Heart left ventricle (tissue), 16 donors: Measurements from ENCODE around the gene HOXA2. TPM values are rescaled to one million over a fixed set of nuclear protein-coding genes. Genes with fewer than 3 reads are reported as not detected.
A peak's percentile ranks its signal among the peaks of the same experiment; 100 is the strongest.

ENCODE experiments used
- ATAC-seq, 4 donors: fragments of 200-7000 bp; cut with Tn5 transposase; one replicate each; pipeline ENCODE4 v1.9.1; 2020 to 2022; ENCODE audit warnings: moderate library complexity in 4 of 4, mild to moderate bottlenecking in 3 of 4, moderate number of reproducible peaks in 1 of 4
- DNase-seq, 5 donors: peaks; one replicate each; pipeline ENCODE4 v3.0.0-alpha.2; 2020
- H3K27ac ChIP-seq, 12 donors: fragments of 200-600 bp; sonication (generic) in 4 of 12; one replicate each; pipeline versions ENCODE4 v1.5.0 to v1.8.0; 2016 to 2022; ENCODE audit warnings: mild to moderate bottlenecking in 2 of 12
- H3K27me3 ChIP-seq, 9 donors: fragments of 200-600 bp; sonication (generic) in 2 of 9; one replicate each; pipeline versions ENCODE4 v1.5.1 to v1.8.0; 2016 to 2022; ENCODE audit warnings: mild to moderate bottlenecking in 3 of 9
- H3K36me3 ChIP-seq, 9 donors: fragments of 200-600 bp; sonication (generic) in 2 of 9; one replicate each; pipeline versions ENCODE4 v1.5.0 to v1.8.0; 2018 to 2022; ENCODE audit warnings: mild to moderate bottlenecking in 2 of 9
- H3K4me1 ChIP-seq, 12 donors: fragments of 200-600 bp; sonication (generic) in 4 of 12; one replicate each; pipeline versions ENCODE4 v1.5.0 to v1.8.0; 2016 to 2022; ENCODE audit warnings: mild to moderate bottlenecking in 3 of 12
- H3K4me3 ChIP-seq, 12 donors: fragments of 200-600 bp; sonication (generic) in 4 of 12; one replicate each; pipeline versions ENCODE4 v1.5.0 to v1.8.0; 2017 to 2022; ENCODE audit warnings: mild to moderate bottlenecking in 9 of 12, moderate library complexity in 4 of 12
- H3K9me3 ChIP-seq, 12 donors: fragments of 200-600 bp; sonication (generic) in 4 of 12; one replicate each; pipeline versions ENCODE4 v1.5.0 to v1.8.0; 2016 to 2022; ENCODE audit warnings: mild to moderate bottlenecking in 1 of 12
- CTCF ChIP-seq, 12 donors: fragments of 200-600 bp; sonication (generic) in 4 of 12; IDR thresholded peaks; one replicate each; pipeline versions ENCODE4 v1.5.0 to v1.8.0; 2018 to 2022; ENCODE audit warnings: antibody characterized with exemption in 12 of 12, mild to moderate bottlenecking in 5 of 12
- POLR2A ChIP-seq, 2 donors: fragments of 450-650 bp; IDR thresholded peaks; one replicate each; pipeline ENCODE4 v1.6.1; 2017; ENCODE audit warnings: antibody characterized with exemption in 2 of 2, mild to moderate bottlenecking in 2 of 2, moderate library complexity in 2 of 2
- WGBS, 4 donors: extraction: QIAGEN DNeasy Blood & Tissue Kit in 2 of 4; methylation state at CpG; one replicate each; pipeline versions ENCODE4 v1.1.5 to v1.1.7; 2013 to 2018; 5-methylcytosine and 5-hydroxymethylcytosine counted together
- intact Hi-C, 10 donors: fragments of 100-400 bp; cut with DNase I; formaldehyde crosslinking; loops; one replicate each; pipeline versions ENCODE4 v1.11.1 to v1.14.2; 2022
- polyA plus RNA-seq, 2 donors: library from polyadenylated mRNA; stranded (reverse); fragments of 200-250 nt; gene quantifications; one replicate each; pipeline ENCODE4 v1.2.3, GENCODE V29; 2013
- total RNA-seq, 9 donors: library from RNA; depleted of rRNA in 2 of 9; stranded (reverse); fragments of >200 nt in 2 of 9; fragmentation: NEBNext Ultra II Directional in 3 of 9; extraction: Animal tissue kit (Norgen Biotek cat#: 25700) in 3 of 9; gene quantifications; one replicate each; pipeline versions ENCODE4 v1.1.0 to v1.2.4, GENCODE V29; 2016 to 2023
- donor health status: ischemic (EF 13 %, LVEDD 7.1; RV severe dilation, severe dysfunction).
- donor health status: healthy with polysubstance abuse.
- donor health status: DM: no; HTN: yes; CAD: no.
- donor health status: DM: no; HTN: no; CAD: no.
- donor health status: ischemic (EF 25% LVEDD 6.9; RV normal size, moderate dysfunction).
- donor health status: ischemic (EF 25% LVEDD 5.7; RV mildly dilated, moderate dysfunction).
- donor health status: healthy.
- donor health status: DM: yes; HTN: yes; CAD: no.
- donor health status: ischemic (EF 35%, LVEDD 5.7; RV mildly dilated, moderate dysfunction).
- donor health status: nonischemic (EF 11% LVEDD 7.7; RV severe dilation, severe dysfunction).
- donor health status: DM: yes; HTN: yes; CAD: no.
- donor health status: PGD.
- donor health status: ischemic (EF 29% LVEDD 5.4; RV normal size, mild dysfunction).
- donor health status: nonischemic (EF 23%, LVEDD 6.1; RV moderate dilation, normal function).

The HOXA2 gene
- total and polyA plus RNA-seq, 11 donors, result 0.03 to 0.57 (median 0.14) TPM; not detected in 8

- TF ChIP-seq CTCF (IDR thresholded peaks at IDR 0.05) (no peak), POLR2A (IDR thresholded peaks at IDR 0.05) (no peak)
- Histone ChIP-seq H3K27ac (peak overlapping the region in 7 of 12 donors; percentile 31 to 93 (median 75)), H3K4me3 (peak overlapping the region in 7 of 12 donors; percentile 5 to 51 (median 27)), H3K9me3 (no peaks in the 10 kb centered on the region), H3K4me1 (peaks cover 0 to 20% (median 0%) of the 10 kb centered on the region in 12 donors), H3K36me3 (no peaks in the 10 kb centered on the region), H3K27me3 (peaks cover 44 to 98% (median 83%) of the 10 kb centered on the region in 9 donors)
- DNase-seq (no peak), ATAC-seq (no peak)
- intact Hi-C loops, result no loop called here
- 24 to 28% (median 25%) methylated on average over 20 of the region's 20 CpGs for WGBS, 4 donors
Observed at GRCh38 chr7:27116031-27116961, 13.8 kb upstream of the HOXA2 start.

DNA sequence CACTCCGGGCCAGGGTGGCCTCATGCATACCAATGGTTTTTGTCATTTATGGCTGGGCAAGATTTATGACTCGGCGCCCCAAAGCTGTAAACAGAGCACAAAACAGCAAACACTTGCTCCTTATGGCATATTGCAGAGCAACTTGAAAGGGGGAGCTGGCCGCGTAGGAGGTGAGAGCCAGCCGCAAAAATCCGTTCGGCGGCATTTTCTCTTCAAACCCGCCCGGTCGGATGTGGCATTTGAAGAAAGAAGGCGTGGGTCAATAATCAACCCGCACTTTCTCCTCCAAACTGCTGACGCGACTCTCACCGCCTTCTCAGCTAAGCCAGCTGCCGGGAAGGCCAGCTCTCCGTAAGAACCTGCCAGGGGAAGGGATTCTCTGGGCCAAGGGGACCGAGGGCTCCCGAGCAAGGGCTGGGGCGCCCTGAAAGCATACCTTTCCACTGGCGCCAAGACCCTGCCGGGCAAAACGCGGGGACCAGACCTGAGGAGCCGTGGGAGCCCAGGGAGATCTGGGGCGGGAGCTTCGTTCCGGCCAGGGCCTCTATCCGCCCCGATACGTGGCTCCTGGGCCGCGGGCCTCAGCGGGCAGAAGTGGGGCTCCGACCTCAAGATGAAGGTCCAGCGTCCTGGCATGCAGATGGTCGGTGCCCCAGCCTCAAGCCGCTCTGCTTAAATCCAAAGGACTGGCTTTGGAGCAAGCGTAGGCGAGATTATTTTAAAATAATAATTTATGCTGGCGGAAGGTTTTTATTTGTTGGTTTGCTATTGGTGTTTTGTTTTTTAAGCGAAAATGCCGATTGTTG is 12.9 kb upstream of the HOXA2 start:
- Histone ChIP-seq H3K27me3 (peaks cover 48 to 99% (median 84%) of the 10 kb centered on the region in 9 donors), H3K4me1 (peaks cover 0 to 26% (median 4%) of the 10 kb centered on the region in 12 donors), H3K9me3 (no peaks in the 10 kb centered on the region), H3K36me3 (no peaks in the 10 kb centered on the region), H3K4me3 (peak overlapping the region in 11 of 12 donors; percentile 3 to 51 (median 25)), H3K27ac (peak overlapping the region in 9 of 12 donors; percentile 31 to 93 (median 62))
- no peak for DNase-seq
- TF ChIP-seq CTCF (IDR thresholded peaks at IDR 0.05) (no peak), POLR2A (IDR thresholded peaks at IDR 0.05) (no peak)
- no peak for ATAC-seq
- WGBS, 4 donors, result 16 to 28% (median 18%) methylated on average over 25 to 45 of the region's 45 CpGs
- intact Hi-C loops, result no loop called here

GRCh38 chr7:27114881-27115220 is 12.4 kb upstream of the HOXA2 start:
- Histone ChIP-seq H3K9me3 (no peaks in the 10 kb centered on the region), H3K27ac (peak overlapping the region in 5 of 12 donors; percentile 37 to 93 (median 79)), H3K27me3 (peaks cover 51 to 99% (median 87%) of the 10 kb centered on the region in 9 donors), H3K36me3 (no peaks in the 10 kb centered on the region), H3K4me3 (peak overlapping the region in 7 of 12 donors; percentile 22 to 51 (median 30)), H3K4me1 (peaks cover 0 to 29% (median 4%) of the 10 kb centered on the region in 12 donors)
- TF ChIP-seq CTCF (IDR thresholded peaks at IDR 0.05) (no peak), POLR2A (IDR thresholded peaks at IDR 0.05) (no peak)
- 16 to 24% (median 19%) methylated on average over 6 of the region's 6 CpGs for WGBS, 4 donors
- ATAC-seq, result no peak
- intact Hi-C loops, result no loop called here
- DNase-seq, result no peak
